HepG2 (cell line): ENCODE results near the gene ARGLU1. TPM values are rescaled to one million over a fixed set of nuclear protein-coding genes. Genes with fewer than 3 reads are reported as not detected.
A peak's percentile ranks its signal among the peaks of the same experiment; 100 is the strongest.

ENCODE experiments used
- ADNP ChIP-seq: sonication (generic); formaldehyde crosslinking; IDR thresholded peaks from 2 replicates; pipeline ENCODE4 v1.4.0; 2020; ENCODE audit warnings: missing genetic modification reagents
- ARID2 ChIP-seq: sonication (generic); formaldehyde crosslinking; IDR thresholded peaks from 2 replicates; pipeline ENCODE4 v1.8.1; 2022; ENCODE audit warnings: mild to moderate bottlenecking, missing genetic modification reagents, borderline replicate concordance
- GATA4 ChIP-seq: sonication (generic); IDR thresholded peaks from 2 replicates; pipeline ENCODE4 v1.6.1; 2016; ENCODE audit warnings: antibody characterized with exemption, low read depth, borderline replicate concordance
- JUND ChIP-seq: sonication (generic); formaldehyde crosslinking; IDR thresholded peaks from 2 replicates; pipeline ENCODE4 v1.8.0; 2022; ENCODE audit warnings: mild to moderate bottlenecking, missing genetic modification reagents
- PCBP2 ChIP-seq: fragments of 200-400 bp; formaldehyde crosslinking; optimal IDR thresholded peaks from 2 replicates; pipeline ENCODE3; 2018; ENCODE audit warnings: low read length, low read depth; ENCODE audit not compliant: poor library complexity, severe bottlenecking
- PHF5A ChIP-seq: IDR thresholded peaks from one replicate; pipeline ENCODE4 v1.6.1; 2018; ENCODE audit warnings: low read depth, missing genetic modification reagents; ENCODE audit not compliant: unreplicated experiment
- PITX1 ChIP-seq: sonication (generic); formaldehyde crosslinking; IDR thresholded peaks from 2 replicates; pipeline ENCODE4 v1.5.1; 2020; ENCODE audit warnings: mild to moderate bottlenecking, missing genetic modification reagents
- RFX3 ChIP-seq: IDR thresholded peaks from 2 replicates; pipeline ENCODE4 v1.6.1; 2016; ENCODE audit warnings: missing biosample characterization, missing genetic modification reagents
- SIX4 ChIP-seq: sonication (generic); formaldehyde crosslinking; IDR thresholded peaks from 2 replicates; pipeline ENCODE4 v1.4.0; 2020; ENCODE audit warnings: missing genetic modification reagents
- SOX13 ChIP-seq, 3 experiments: fragments of 450-650 bp in 1 of 3; sonication (generic) in 1 of 3; formaldehyde crosslinking in 1 of 3; IDR thresholded peaks in 2 of 3; conservative IDR thresholded peaks in 1 of 3; 2 replicates each; pipeline versions ENCODE4 v1.5.0 to v1.6.1; 2016 to 2020; ENCODE audit warnings: antibody characterized with exemption in 1 of 3, mild to moderate bottlenecking in 1 of 3, missing compliant biosample characterization in 1 of 3, missing genetic modification reagents in 1 of 3, moderate library complexity in 1 of 3
- TCF12 ChIP-seq, 2 experiments: fragments of 450-650 bp in 1 of 2; sonication (generic) in 1 of 2; formaldehyde crosslinking in 1 of 2; IDR thresholded peaks; 2 replicates each; pipeline versions ENCODE4 v1.6.1 to v1.8.0; 2017 to 2022; ENCODE audit warnings: antibody characterized with exemption in 1 of 2, mild to moderate bottlenecking in 1 of 2, missing genetic modification reagents in 1 of 2, moderate library complexity in 1 of 2
- XBP1 ChIP-seq: sonication (generic); formaldehyde crosslinking; IDR thresholded peaks from 2 replicates; pipeline ENCODE4 v1.5.0; 2020; ENCODE audit warnings: missing genetic modification reagents
- ZNF549 ChIP-seq: sonication (generic); formaldehyde crosslinking; IDR thresholded peaks from 2 replicates; pipeline ENCODE4 v1.5.0; 2020; ENCODE audit warnings: missing genetic modification reagents
- ZNF746 ChIP-seq: sonication (generic); formaldehyde crosslinking; IDR thresholded peaks from 2 replicates; pipeline ENCODE4 v1.8.0; 2022; ENCODE audit warnings: mild to moderate bottlenecking, missing genetic modification reagents
- ZSCAN12 ChIP-seq: sonication (generic); formaldehyde crosslinking; IDR thresholded peaks from 2 replicates; pipeline ENCODE4 v1.9.0; 2021; ENCODE audit warnings: mild to moderate bottlenecking, missing genetic modification reagents
- polyA plus RNA-seq, 8 experiments: library from polyadenylated mRNA; depleted of rRNA in 3 of 8; stranded (reverse) in 7 of 8; unstranded in 1 of 8; fragments of >200 nt; fragmentation: Illumina TruSeq in 4 of 8; extraction: Trizol in 4 of 8; gene quantifications; 2 replicates each; pipeline versions ENCODE4 v1.2.1 to v1.2.3, GENCODE V29; 2011 to 2016; ENCODE audit warnings: low read depth in 4 of 8, missing spikeins in 1 of 8, mixed read lengths in 1 of 8; ENCODE audit not compliant: insufficient read depth in 1 of 8
- total RNA-seq, 5 experiments: library from RNA; depleted of rRNA; stranded (reverse); fragments of >200 nt; fragmentation: Illumina TruSeq; extraction: Trizol; gene quantifications; 2 replicates each; pipeline ENCODE4 v1.2.3, GENCODE V29; 2016; ENCODE audit warnings: low read depth in 1 of 5
- TF ChIP-seq, protein P1 (sequence below): sonication (generic); formaldehyde crosslinking; IDR thresholded peaks from 2 replicates; pipeline ENCODE4 v1.8.1; 2023; ENCODE audit warnings: mild to moderate bottlenecking, moderate library complexity, missing genetic modification reagents
- TF ChIP-seq, protein P2 (sequence below): sonication (generic); formaldehyde crosslinking; IDR thresholded peaks from 2 replicates; pipeline ENCODE4 v1.4.0; 2020; ENCODE audit warnings: missing genetic modification reagents, mild to moderate bottlenecking, borderline replicate concordance
- TF ChIP-seq, protein P3 (sequence below): IDR thresholded peaks from 2 replicates; pipeline ENCODE4 v1.6.1; 2016
- TF ChIP-seq, protein P4 (sequence below): sonication (generic); formaldehyde crosslinking; conservative IDR thresholded peaks from 2 replicates; pipeline ENCODE4 v1.8.0; 2022; ENCODE audit warnings: missing genetic modification reagents
- TF ChIP-seq, protein P5 (sequence below): sonication (generic); formaldehyde crosslinking; IDR thresholded peaks from 2 replicates; pipeline ENCODE4 v1.5.0; 2020; ENCODE audit warnings: mild to moderate bottlenecking, missing genetic modification reagents, borderline replicate concordance
- TF ChIP-seq, protein P6 (sequence below): sonication (generic); formaldehyde crosslinking; IDR thresholded peaks from 2 replicates; pipeline ENCODE4 v1.4.0; 2020; ENCODE audit warnings: missing genetic modification reagents

Gene ARGLU1
- total and polyA plus RNA-seq, 2 of the 13 experiments (the other 11 are each of a cell fraction or from before 2014, with no cell fraction given), result 47.1 to 70.6 TPM

DNA sequence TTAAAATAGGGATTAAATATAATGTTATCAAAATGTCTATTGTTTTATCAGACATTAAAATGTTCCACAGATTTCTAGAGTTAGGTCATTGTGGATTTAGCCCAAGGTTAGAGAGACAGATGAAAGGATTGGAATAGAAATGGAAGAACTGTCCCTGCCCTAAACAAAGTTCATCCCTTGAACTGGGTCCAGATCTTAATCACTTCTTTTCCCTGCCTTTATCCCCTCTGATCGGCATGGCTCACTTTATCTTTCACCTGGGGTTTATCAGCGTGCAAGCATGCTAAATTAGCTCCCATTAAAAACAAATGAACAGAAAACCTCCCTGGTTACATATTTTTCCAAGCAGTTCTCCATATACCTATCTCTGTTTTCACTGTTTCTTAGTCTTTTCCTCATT, 23.4 kb upstream of the ARGLU1 start (continued):
- TF ChIP-seq SOX13 (IDR thresholded peaks at IDR 0.05) (no peak), SOX13 (CRISPR knock-in tag; conservative IDR thresholded peaks at IDR 0.05 in 1 of 2, IDR thresholded peaks at IDR 0.05 in 1 of 2) (peak in 1 of 2 experiments; percentile 68; a peak in 1 of 4 replicates), ZSCAN12 (CRISPR knock-in tag) (no peak), TCF12 (IDR thresholded peaks at IDR 0.05) (no peak), TCF12 (CRISPR knock-in tag; IDR thresholded peaks at IDR 0.05) (no peak), PCBP2 (no peak), GATA4 (peak; percentile 70; the same call in 1 of the 2 replicates), PHF5A (CRISPR knock-in tag) (no peak), ADNP (CRISPR knock-in tag) (no peak), ZNF549 (CRISPR knock-in tag) (no peak), ZNF746 (no peak), JUND (CRISPR knock-in tag) (no peak), ARID2 (CRISPR knock-in tag) (no peak), SIX4 (CRISPR knock-in tag) (no peak), PITX1 (peak; percentile 37; the same call in 1 of the 2 replicates), XBP1 (CRISPR knock-in tag) (no peak), RFX3 (CRISPR knock-in tag) (no peak)
- TF ChIP-seq, protein P1, sequence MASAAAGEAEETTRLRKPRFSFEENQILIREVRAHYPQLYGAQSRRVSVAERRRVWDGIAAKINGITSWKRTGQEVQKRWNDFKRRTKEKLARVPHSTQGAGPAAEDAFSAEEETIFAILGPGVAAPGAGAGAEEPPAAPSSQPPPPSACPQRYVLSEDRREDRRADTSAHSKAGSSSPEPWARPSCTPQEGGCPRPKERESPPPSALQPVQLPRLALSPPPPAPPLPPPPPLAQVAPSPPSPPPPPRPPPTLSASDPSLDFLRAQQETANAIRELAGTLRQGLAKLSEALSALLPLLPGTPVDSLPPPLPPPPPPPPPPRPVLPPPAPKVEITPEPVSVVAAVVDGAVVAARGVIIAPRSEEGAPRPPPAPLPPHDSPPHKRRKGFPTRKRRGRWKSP (CRISPR knock-in tag), result no peak
- TF ChIP-seq, protein P2, sequence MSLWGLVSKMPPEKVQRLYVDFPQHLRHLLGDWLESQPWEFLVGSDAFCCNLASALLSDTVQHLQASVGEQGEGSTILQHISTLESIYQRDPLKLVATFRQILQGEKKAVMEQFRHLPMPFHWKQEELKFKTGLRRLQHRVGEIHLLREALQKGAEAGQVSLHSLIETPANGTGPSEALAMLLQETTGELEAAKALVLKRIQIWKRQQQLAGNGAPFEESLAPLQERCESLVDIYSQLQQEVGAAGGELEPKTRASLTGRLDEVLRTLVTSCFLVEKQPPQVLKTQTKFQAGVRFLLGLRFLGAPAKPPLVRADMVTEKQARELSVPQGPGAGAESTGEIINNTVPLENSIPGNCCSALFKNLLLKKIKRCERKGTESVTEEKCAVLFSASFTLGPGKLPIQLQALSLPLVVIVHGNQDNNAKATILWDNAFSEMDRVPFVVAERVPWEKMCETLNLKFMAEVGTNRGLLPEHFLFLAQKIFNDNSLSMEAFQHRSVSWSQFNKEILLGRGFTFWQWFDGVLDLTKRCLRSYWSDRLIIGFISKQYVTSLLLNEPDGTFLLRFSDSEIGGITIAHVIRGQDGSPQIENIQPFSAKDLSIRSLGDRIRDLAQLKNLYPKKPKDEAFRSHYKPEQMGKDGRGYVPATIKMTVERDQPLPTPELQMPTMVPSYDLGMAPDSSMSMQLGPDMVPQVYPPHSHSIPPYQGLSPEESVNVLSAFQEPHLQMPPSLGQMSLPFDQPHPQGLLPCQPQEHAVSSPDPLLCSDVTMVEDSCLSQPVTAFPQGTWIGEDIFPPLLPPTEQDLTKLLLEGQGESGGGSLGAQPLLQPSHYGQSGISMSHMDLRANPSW (CRISPR knock-in tag), result no peak
- TF ChIP-seq, protein P3, sequence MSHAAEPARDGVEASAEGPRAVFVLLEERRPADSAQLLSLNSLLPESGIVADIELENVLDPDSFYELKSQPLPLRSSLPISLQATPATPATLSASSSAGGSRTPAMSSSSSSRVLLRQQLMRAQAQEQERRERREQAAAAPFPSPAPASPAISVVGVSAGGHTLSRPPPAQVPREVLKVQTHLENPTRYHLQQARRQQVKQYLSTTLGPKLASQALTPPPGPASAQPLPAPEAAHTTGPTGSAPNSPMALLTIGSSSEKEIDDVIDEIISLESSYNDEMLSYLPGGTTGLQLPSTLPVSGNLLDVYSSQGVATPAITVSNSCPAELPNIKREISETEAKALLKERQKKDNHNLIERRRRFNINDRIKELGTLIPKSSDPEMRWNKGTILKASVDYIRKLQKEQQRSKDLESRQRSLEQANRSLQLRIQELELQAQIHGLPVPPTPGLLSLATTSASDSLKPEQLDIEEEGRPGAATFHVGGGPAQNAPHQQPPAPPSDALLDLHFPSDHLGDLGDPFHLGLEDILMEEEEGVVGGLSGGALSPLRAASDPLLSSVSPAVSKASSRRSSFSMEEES (CRISPR knock-in tag), result no peak
- TF ChIP-seq, protein P4, sequence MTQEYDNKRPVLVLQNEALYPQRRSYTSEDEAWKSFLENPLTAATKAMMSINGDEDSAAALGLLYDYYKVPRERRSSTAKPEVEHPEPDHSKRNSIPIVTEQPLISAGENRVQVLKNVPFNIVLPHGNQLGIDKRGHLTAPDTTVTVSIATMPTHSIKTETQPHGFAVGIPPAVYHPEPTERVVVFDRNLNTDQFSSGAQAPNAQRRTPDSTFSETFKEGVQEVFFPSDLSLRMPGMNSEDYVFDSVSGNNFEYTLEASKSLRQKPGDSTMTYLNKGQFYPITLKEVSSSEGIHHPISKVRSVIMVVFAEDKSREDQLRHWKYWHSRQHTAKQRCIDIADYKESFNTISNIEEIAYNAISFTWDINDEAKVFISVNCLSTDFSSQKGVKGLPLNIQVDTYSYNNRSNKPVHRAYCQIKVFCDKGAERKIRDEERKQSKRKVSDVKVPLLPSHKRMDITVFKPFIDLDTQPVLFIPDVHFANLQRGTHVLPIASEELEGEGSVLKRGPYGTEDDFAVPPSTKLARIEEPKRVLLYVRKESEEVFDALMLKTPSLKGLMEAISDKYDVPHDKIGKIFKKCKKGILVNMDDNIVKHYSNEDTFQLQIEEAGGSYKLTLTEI, result no peak
- TF ChIP-seq, protein P5, sequence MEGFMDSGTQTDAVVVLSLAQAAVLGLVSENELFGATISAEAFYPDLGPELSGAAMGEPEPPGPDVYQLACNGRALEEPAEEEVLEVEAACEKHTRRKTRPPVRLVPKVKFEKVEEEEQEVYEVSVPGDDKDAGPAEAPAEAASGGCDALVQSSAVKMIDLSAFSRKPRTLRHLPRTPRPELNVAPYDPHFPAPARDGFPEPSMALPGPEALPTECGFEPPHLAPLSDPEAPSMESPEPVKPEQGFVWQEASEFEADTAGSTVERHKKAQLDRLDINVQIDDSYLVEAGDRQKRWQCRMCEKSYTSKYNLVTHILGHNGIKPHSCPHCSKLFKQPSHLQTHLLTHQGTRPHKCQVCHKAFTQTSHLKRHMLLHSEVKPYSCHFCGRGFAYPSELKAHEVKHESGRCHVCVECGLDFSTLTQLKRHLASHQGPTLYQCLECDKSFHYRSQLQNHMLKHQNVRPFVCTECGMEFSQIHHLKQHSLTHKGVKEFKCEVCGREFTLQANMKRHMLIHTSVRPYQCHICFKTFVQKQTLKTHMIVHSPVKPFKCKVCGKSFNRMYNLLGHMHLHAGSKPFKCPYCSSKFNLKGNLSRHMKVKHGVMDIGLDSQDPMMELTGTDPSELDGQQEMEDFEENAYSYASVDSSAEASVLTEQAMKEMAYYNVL (CRISPR knock-in tag), result peak; percentile 84
- TF ChIP-seq, protein P6, sequence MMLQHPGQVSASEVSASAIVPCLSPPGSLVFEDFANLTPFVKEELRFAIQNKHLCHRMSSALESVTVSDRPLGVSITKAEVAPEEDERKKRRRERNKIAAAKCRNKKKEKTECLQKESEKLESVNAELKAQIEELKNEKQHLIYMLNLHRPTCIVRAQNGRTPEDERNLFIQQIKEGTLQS (CRISPR knock-in tag), result no peak
